Esophagus muscularis mucosa (tissue), 3 donors: ENCODE measurements around the gene PDE1A.

Experiments used
- CTCF ChIP-seq, 3 experiments: fragments of 200-600 bp in 2 of 3; fragments of 450-650 bp in 1 of 3; sonication (generic) in 2 of 3; IDR thresholded peaks; one replicate each; pipeline ENCODE4 v1.5.1; 2017 to 2019; ENCODE audit warnings: antibody characterized with exemption in 3 of 3, mild to moderate bottlenecking in 2 of 3, moderate library complexity in 1 of 3
- POLR2A ChIP-seq: fragments of 450-650 bp; IDR thresholded peaks from one replicate; pipeline ENCODE4 v1.6.1; 2017; ENCODE audit warnings: antibody characterized with exemption, moderate library complexity, mild to moderate bottlenecking, low read depth
- POLR2AphosphoS5 ChIP-seq, 2 donors: sonication (generic); formaldehyde crosslinking; IDR thresholded peaks; one replicate each; pipeline ENCODE4 v1.6.1; 2017; ENCODE audit warnings: antibody characterized with exemption in 2 of 2

- no peak for TF ChIP-seq CTCF (IDR thresholded peaks at IDR 0.05)
- no peak for TF ChIP-seq POLR2AphosphoS5 (IDR thresholded peaks at IDR 0.05)
- no peak for TF ChIP-seq POLR2A
Measured at GRCh38 chr2:182444806-182445205, 18.0 kb upstream of the PDE1A start.
